SK-N-MC (cell line): ENCODE data around the gene DIP2C.

Experiments
- DNase-seq: peaks from one replicate; pipeline ENCODE4 v3.0.0-alpha.2; 2011; ENCODE audit warnings: low read depth, low spot score
- H3K27ac ChIP-seq: fragments of 200-600 bp; sonication (generic); 2 replicates; pipeline ENCODE4 v1.5.1; 2016; ENCODE audit warnings: mixed run types
- H3K36me3 ChIP-seq: fragments of 200-600 bp; sonication (generic); 2 replicates; pipeline ENCODE4 v1.6.1; 2017; ENCODE audit warnings: antibody characterized with exemption, low read length, mixed read lengths; ENCODE audit not compliant: insufficient read depth
- H3K4me3 ChIP-seq: fragments of 200-600 bp; sonication (generic); 2 replicates; pipeline ENCODE4 v1.5.1; 2016
- H3K9ac ChIP-seq: fragments of 200-600 bp; sonication (generic); 2 replicates; pipeline ENCODE4 v1.8.0; 2017; ENCODE audit warnings: mixed run types, mixed read lengths; ENCODE audit not compliant: insufficient read length
- H3K9me3 ChIP-seq: fragments of 200-600 bp; sonication (generic); 2 replicates; pipeline ENCODE4 v1.6.1; 2017; ENCODE audit warnings: low read depth, mild to moderate bottlenecking, antibody characterized with exemption, low read length, moderate library complexity, mixed read lengths
- EZH2 ChIP-seq: fragments of 200-600 bp; sonication (generic); IDR thresholded peaks from one replicate; pipeline ENCODE4 v1.6.1; 2017; ENCODE audit warnings: antibody characterized with exemption
- FOXP2 ChIP-seq: optimal IDR thresholded peaks from 2 replicates; pipeline ENCODE3; 2011; ENCODE audit warnings: mild to moderate bottlenecking, moderate library complexity; ENCODE audit not compliant: insufficient read depth; ENCODE audit errors: extremely low read length, control extremely low read depth
- POLR2AphosphoS5 ChIP-seq: IDR thresholded peaks from 2 replicates; pipeline ENCODE4 v1.6.1; 2012; ENCODE audit warnings: mild to moderate bottlenecking, low read depth, low read length, borderline replicate concordance

Gene DIP2C

DNA sequence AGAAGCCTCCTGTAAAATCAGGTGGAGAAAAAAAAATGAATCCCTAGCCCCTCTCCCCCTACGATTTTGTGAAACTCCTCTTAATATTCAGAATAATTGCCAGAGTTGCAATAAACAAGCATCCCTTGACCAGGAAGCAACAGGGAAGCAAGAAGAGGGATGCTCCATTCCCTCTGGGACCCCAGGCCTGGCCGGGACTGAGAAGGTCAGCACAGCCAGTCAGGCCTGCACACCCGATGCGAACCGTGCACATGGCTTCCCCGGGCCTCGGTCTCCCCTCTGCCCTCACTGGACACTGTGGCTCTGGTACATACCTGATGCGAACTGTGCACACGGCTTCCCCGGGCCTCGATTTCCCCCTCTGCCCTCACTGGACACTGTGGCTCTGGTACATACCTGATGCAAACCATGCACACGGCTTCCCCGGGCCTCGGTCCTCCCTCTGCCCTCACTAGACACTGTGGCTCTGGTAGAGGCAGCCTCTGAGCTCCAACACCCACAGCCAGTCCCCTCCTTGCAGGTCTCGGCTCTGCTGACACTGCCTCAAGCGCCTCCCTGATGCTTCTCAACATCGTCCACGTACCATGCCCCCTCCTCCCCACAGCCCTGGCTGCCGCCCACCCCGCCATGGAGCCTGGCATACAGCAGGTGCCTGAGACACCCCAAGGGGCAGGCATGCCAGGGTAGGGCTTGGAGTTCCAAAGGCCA, 138.6 kb downstream of the DIP2C start:
- Histone ChIP-seq H3K9me3 (no peaks in the 10 kb centered on the region), H3K4me3 (no peak overlapping the region), H3K36me3 (no peaks in the 10 kb centered on the region), H3K27ac (no peak overlapping the region), H3K9ac (no peak overlapping the region)
- TF ChIP-seq EZH2 (no peak), POLR2AphosphoS5 (no peak), FOXP2 (no peak)
- no peak for DNase-seq

DNA sequence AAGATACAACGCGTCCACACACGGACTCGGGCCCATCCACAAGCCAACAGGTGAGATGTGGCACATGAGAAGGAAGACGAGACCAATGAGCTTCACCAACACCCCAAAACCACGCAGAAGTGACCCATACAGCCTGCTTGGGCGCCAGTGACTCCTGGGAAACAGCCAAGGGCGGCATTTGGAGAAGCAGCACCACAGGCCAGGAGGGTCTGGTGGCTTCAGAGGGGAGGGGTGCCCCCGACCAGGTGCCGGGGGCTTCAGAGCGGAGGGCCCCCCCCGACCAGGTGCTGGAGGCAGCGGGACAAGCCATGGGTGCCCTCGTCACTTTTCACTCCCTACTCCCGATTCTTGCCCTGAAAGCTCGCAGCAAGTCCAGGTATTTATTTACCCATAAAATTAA, 140.1 kb downstream of the DIP2C start:
- no peak for DNase-seq
- no peak overlapping the region for H3K9ac ChIP-seq
- H3K27ac ChIP-seq, result no peak overlapping the region
- H3K9me3 ChIP-seq, result no peaks in the 10 kb centered on the region
- H3K4me3 ChIP-seq, result no peak overlapping the region
- no peaks in the 10 kb centered on the region for H3K36me3 ChIP-seq
- no peak for TF ChIP-seq EZH2
- no peak for TF ChIP-seq FOXP2
- no peak for TF ChIP-seq POLR2AphosphoS5

DNA sequence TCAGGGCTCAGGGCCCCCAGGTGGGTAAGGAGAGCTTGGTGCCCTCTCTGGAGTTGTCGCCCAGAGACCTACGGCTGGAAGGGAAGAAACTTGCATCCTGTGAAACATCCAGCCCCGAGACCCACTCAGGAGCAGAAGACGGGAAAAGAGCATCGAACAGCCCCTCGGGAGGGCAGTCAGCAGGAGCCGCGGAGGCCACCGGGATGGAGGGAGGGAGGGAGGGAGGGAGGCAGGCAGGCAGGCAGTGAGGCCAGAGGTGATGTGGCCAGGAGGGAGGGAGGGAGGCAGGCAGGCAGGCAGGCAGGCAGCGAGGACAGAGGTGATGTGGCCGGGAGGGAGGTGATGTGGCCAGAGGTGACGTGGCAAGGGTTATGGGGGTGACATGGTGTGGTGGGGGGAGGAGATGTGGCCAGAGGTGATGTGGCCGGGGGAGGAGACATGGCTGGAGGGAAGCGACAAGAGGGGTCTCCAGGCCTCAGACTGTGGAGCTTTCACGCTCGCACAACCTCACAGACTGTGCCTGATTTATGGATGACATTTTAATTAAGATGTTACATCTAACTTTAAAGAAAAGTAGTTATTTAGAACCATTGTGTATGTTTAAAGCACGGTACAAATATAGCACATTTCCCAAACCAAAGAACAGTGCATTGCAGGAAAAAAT, 141.1 kb downstream of the DIP2C start:
- no peaks in the 10 kb centered on the region for H3K36me3 ChIP-seq
- no peak overlapping the region for H3K27ac ChIP-seq
- H3K4me3 ChIP-seq, result no peak overlapping the region
- H3K9ac ChIP-seq, result no peak overlapping the region
- DNase-seq, result no peak
- no peak for TF ChIP-seq FOXP2
- TF ChIP-seq EZH2, result no peak
- no peak for TF ChIP-seq POLR2AphosphoS5
- H3K9me3 ChIP-seq, result no peaks in the 10 kb centered on the region

DNA sequence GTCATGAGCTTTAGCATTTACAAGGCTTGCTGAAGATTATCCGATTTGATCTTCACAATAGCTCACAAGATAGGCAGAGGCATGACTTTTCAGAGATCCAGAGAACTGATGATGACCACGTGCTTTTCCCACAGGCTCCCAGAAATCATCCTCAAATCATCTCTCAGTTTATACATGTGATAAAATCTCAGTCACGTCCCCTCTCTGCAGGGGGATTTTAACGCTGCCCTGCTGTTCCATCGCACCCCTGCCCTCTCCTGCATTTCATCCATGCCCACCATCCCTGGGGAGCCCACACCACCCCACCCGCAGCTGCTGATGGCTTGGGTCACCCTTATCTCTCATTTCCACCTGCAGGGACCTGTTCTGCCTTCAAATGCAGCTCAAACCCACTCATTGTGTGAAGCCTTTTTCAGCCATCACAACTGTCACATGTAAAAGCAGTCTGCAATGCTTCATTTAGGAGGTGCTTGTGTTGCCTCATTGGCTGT, 141.8 kb downstream of the DIP2C start:
- Histone ChIP-seq H3K27ac (no peak overlapping the region), H3K9ac (no peak overlapping the region)

DNA sequence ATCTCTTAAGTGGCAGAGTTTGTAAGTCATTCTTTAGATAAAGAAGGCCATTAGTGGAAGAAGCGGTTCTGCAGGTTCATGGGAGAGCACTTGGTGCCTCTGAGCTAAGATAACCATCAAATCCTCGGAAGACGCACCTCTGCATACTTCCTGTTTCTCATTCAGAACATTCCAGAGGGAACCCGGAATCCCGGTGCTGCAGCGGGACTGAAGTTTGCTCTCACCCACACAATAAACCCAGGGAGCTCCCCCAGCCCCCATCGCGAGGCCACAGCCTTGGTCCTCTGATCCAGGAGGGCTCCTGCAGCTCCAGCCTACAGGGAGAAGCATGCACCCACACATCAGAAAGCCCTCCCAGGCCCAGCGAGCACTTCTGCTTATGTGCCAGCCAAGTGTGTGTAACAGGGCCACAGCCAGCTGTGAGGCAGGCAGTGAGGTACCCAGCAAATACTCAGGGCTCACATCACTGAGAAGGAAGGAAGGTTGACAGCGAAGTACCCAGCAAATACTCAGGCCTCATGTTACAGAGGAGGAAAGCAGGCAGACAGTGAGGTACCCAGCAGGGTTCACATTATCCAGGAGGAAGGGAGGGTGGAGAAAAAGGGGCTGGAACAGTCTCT, 142.4 kb downstream of the DIP2C start:
- Histone ChIP-seq H3K27ac (no peak overlapping the region), H3K9ac (no peak overlapping the region), H3K36me3 (no peaks in the 10 kb centered on the region), H3K4me3 (no peak overlapping the region), H3K9me3 (no peaks in the 10 kb centered on the region)
- no peak for TF ChIP-seq POLR2AphosphoS5
- TF ChIP-seq FOXP2, result no peak
- no peak for TF ChIP-seq EZH2
- no peak for DNase-seq

More for the DNA sequence above, 141.8 kb downstream of the DIP2C start:
- no peak for DNase-seq
- Histone ChIP-seq H3K4me3 (no peak overlapping the region), H3K36me3 (no peaks in the 10 kb centered on the region), H3K9me3 (no peaks in the 10 kb centered on the region)
- TF ChIP-seq EZH2, result no peak
- TF ChIP-seq POLR2AphosphoS5, result no peak
- no peak for TF ChIP-seq FOXP2

DNA sequence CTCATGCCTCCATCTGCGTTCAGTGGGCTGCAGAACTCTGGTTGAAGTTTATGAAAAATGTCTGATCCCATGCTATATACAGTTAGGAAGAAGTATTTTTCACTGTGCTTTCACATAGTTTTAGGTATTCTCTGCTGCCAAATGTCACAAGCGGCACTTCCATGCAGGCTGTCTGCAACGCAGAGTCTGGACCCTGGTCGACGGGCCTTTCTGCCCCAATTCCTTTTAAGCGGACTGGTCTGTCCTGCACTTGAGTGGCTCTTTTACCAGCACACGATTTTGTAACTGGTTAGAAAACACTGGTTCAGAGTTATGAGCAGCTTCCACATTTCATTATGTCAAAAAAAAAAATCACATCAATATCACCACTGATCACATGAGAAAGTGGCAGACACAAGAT, 143.0 kb downstream of the DIP2C start:
- TF ChIP-seq FOXP2 (no peak), POLR2AphosphoS5 (no peak), EZH2 (no peak)
- DNase-seq, result no peak
- H3K9me3 ChIP-seq, result no peaks in the 10 kb centered on the region
- H3K4me3 ChIP-seq, result no peak overlapping the region
- H3K9ac ChIP-seq, result no peak overlapping the region
- H3K36me3 ChIP-seq, result no peaks in the 10 kb centered on the region
- H3K27ac ChIP-seq, result no peak overlapping the region

DNA sequence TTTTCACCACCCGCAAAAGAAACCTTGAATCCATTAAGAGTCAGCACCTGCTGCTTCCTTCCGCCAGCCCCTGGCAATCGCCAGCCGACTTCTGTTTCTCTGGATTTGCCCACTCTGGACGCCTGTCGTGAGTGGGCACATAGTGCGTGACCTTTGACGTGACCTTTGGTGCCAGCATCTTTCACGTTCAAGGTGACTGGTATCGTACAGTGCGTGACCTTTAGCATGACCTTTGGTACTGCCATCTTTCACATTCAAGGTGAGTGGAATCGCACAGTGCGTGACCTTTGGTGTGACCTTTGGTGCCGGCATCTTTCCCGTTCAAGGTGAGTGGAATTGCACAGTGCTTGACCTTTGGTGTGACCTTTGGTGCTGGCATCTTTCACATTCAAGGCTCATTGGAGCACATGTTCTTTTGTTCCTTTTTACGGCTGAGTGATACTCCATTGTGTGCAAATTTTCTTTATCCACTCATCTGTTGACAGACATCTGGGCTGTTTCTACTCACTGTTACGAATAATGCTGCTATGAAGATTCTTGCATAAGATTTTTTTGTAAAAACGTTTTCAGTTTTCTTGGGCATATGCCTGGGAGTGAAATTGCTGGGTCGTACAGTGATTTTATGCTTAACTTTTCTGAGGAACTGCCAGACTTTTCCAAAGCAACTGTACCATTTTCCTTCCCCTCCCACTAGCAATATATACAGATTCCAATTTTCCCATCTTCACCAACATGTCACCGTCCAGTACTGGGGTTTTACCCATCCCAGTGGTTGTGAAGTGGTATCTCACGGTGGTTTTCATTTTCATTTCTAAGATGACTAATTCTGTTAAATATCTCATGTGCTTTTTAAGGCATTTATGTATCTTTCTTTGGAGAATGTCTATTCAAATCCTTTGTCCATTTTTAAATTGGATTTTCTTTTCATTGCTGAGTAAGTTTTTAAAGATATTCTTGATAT, 145.3 kb downstream of the DIP2C start:
- no peak overlapping the region for H3K27ac ChIP-seq
- DNase-seq, result no peak
- no peaks in the 10 kb centered on the region for H3K9me3 ChIP-seq
- H3K36me3 ChIP-seq, result no peaks in the 10 kb centered on the region
- no peak overlapping the region for H3K9ac ChIP-seq
- TF ChIP-seq EZH2, result no peak
- no peak for TF ChIP-seq POLR2AphosphoS5
- no peak for TF ChIP-seq FOXP2
- no peak overlapping the region for H3K4me3 ChIP-seq
